ENCODE data around the gene OPCML. TPM values are rescaled to one million over a fixed set of nuclear protein-coding genes. Genes with fewer than 3 reads are reported as not detected.

OPCML gene
- total RNA-seq, 2 donors from 2014 or later = not detected

GRCh38 chr11:133258751-133259150 is 273.6 kb downstream of the OPCML start:
- no peak for DNase-seq (ENCODE audit: low spot score)
- TF ChIP-seq CTCF (IDR thresholded peaks at IDR 0.05) = no peak
- H3K4me1 ChIP-seq (ENCODE audit: control insufficient read depth in 1 of 2, low read depth in 2 of 2) = no peaks in the 10 kb centered on the region
- ATAC-seq (ENCODE audit: insufficient number of reproducible peaks, low FRiP score, low read depth) = no peak
- H3K27ac ChIP-seq = no peak overlapping the region
- no peaks in the 10 kb centered on the region for H3K9me3 ChIP-seq
- no peak overlapping the region for H3K4me3 ChIP-seq
- no peaks in the 10 kb centered on the region for H3K36me3 ChIP-seq
- no peaks in the 10 kb centered on the region for H3K27me3 ChIP-seq (replicated peaks; ENCODE audit: insufficient read depth)

- ATAC-seq (ENCODE audit: insufficient number of reproducible peaks, low FRiP score, low read depth) = no peak
- H3K36me3 ChIP-seq = no peaks in the 10 kb centered on the region
- no peak for TF ChIP-seq CTCF (IDR thresholded peaks at IDR 0.05)
These were observed 277.7 kb downstream of the OPCML start for GRCh38 chr11:133254601-133255000.

GRCh38 chr11:133253570-133253969 is 278.7 kb downstream of the OPCML start:
- no peak for TF ChIP-seq CTCF (IDR thresholded peaks at IDR 0.05)

More at GRCh38 chr11:133254601-133255000, 277.7 kb downstream of the OPCML start:
- no peaks in the 10 kb centered on the region for H3K9me3 ChIP-seq
- no peaks in the 10 kb centered on the region for H3K4me1 ChIP-seq (ENCODE audit: control insufficient read depth in 1 of 2, low read depth in 2 of 2)
- H3K27ac ChIP-seq = no peak overlapping the region
- H3K4me3 ChIP-seq = no peak overlapping the region
- no peak for DNase-seq (ENCODE audit: low spot score)
- H3K27me3 ChIP-seq (replicated peaks; ENCODE audit: insufficient read depth) = no peaks in the 10 kb centered on the region

GRCh38 chr11:133251841-133252240 is 280.5 kb downstream of the OPCML start:
- no peak overlapping the region for H3K27ac ChIP-seq
- DNase-seq (ENCODE audit: low spot score) (no peak), ATAC-seq (ENCODE audit: insufficient number of reproducible peaks, low FRiP score, low read depth) (no peak)
- TF ChIP-seq CTCF (IDR thresholded peaks at IDR 0.05) = no peak
- no peaks in the 10 kb centered on the region for H3K36me3 ChIP-seq
- no peak overlapping the region for H3K4me3 ChIP-seq
- H3K27me3 ChIP-seq (replicated peaks; ENCODE audit: insufficient read depth) = no peaks in the 10 kb centered on the region
- H3K4me1 ChIP-seq (ENCODE audit: control insufficient read depth in 1 of 2, low read depth in 2 of 2) = no peaks in the 10 kb centered on the region
- H3K9me3 ChIP-seq = no peaks in the 10 kb centered on the region

More at GRCh38 chr11:133253570-133253969, 278.7 kb downstream of the OPCML start:
- H3K36me3 ChIP-seq = no peaks in the 10 kb centered on the region
- no peaks in the 10 kb centered on the region for H3K27me3 ChIP-seq (replicated peaks; ENCODE audit: insufficient read depth)
- H3K27ac ChIP-seq = no peak overlapping the region
- DNase-seq (ENCODE audit: low spot score) (no peak), ATAC-seq (ENCODE audit: insufficient number of reproducible peaks, low FRiP score, low read depth) (no peak)
- no peaks in the 10 kb centered on the region for H3K9me3 ChIP-seq
- H3K4me1 ChIP-seq (ENCODE audit: control insufficient read depth in 1 of 2, low read depth in 2 of 2) = no peaks in the 10 kb centered on the region
- H3K4me3 ChIP-seq = no peak overlapping the region

- DNase-seq (ENCODE audit: low spot score) = no peak
- no peaks in the 10 kb centered on the region for H3K27me3 ChIP-seq (replicated peaks; ENCODE audit: insufficient read depth)
- no peak overlapping the region for H3K27ac ChIP-seq
- no peak for ATAC-seq (ENCODE audit: insufficient number of reproducible peaks, low FRiP score, low read depth)
- no peak overlapping the region for H3K4me3 ChIP-seq
- no peaks in the 10 kb centered on the region for H3K4me1 ChIP-seq (ENCODE audit: control insufficient read depth in 1 of 2, low read depth in 2 of 2)
- H3K36me3 ChIP-seq = no peaks in the 10 kb centered on the region
- H3K9me3 ChIP-seq = no peaks in the 10 kb centered on the region
- TF ChIP-seq CTCF (IDR thresholded peaks at IDR 0.05) = no peak
These were observed 282.8 kb downstream of the OPCML start for GRCh38 chr11:133249530-133249929.

Data from thoracic aorta (tissue), 2 donors.